IPS-18c (cell line): ENCODE data around the gene NEURL1B.

Experiments
- H3K4me3 ChIP-seq: 2 replicates; pipeline ENCODE4 v1.7.0; 2013; ENCODE audit warnings: low read depth, mild to moderate bottlenecking, low read length, moderate library complexity; ENCODE audit not compliant: insufficient read depth
- H3K9me3 ChIP-seq: one replicate; pipeline ENCODE4 v1.6.1; 2013; ENCODE audit warnings: mild to moderate bottlenecking, low read length, moderate library complexity; ENCODE audit not compliant: control insufficient read depth, insufficient read depth

The NEURL1B gene

DNA sequence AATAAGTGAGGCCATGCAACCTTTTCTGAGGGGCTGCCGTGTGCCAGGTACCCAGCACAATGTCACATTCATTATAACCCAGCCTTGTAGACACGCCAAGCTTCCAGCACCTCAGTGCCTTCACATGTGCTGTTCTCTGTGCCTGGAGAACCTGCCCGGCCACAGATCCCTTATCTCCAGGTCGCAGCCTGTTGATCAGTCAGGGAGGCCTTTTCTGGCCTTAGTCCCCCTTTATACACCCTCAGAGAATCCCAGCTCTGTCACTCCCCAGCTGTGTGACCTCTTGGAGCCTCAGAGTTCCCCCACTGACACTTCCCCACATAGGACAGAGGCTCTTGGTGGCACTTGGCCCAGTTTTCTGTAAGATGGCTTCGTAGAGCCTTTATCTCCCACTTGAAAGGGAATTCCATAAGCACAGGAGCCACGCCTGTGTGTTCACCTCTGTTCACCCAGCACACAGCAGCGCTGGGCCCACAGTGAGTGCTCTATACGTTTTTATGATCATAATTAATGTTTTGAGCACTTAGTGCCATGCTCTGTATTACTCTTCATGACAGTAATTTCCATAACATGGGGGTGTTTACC lies 38.7 kb downstream of the NEURL1B start:
- H3K4me3 ChIP-seq = no peak overlapping the region
- H3K9me3 ChIP-seq = no peaks in the 10 kb centered on the region

DNA sequence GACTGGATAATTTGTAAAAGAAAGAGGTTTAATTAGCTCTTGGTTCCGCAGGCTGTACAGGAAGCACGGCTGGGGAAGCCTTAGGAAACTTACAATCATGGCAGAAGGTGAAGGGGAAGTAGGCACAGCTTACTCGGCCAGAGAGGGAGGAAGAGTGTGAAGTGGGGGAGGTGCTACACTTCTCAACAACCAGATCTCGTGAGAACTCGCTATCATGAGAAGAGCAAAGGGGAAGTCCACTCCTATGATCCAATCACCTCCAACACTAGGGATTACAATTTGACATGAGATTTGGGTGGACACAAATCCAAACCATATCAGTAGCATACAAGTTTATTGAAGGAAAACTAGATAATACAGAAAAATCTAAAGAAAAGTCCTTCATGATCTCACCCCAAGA lies 39.9 kb downstream of the NEURL1B start:
- Histone ChIP-seq H3K4me3 (no peak overlapping the region), H3K9me3 (no peaks in the 10 kb centered on the region)

DNA sequence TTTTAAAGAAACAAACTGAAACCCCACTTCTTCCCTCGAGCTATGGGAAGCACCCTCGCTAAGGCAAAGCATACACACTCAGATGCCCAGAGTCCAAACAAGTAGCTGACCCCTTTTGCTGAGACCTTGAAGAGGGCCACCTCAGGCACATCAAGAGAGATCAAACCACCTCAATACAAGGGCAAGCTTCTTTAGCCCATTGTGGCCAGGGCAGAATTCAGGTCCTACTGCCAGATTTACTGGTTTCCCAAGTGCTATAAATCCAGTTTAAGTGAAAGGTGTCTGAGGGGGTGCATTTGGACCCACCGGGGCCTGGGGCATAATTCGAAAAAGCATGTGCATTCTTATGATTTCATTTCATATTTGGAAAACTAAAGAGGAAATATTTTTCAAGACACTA lies 40.4 kb downstream of the NEURL1B start:
- Histone ChIP-seq H3K4me3 (no peak overlapping the region), H3K9me3 (no peaks in the 10 kb centered on the region)

DNA sequence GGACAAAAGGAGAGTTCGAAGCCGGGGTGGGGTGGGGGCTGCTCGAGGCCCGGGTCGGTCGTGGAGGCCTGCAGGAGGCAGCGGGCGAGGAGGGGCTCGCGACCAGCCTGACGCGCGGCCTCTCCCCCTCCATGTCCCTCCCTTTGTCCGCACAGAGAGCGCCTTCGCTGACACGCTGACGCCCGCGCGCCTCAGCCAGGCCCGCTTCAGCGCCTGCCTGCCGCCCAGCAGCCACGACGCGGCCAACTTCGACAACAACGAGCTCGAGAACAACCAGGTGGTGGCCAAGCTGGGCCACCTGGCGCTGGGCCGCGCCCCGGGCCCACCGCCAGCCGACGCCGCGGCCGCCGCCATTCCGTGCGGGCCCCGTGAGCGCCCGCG lies 42.2 kb downstream of the NEURL1B start:
- H3K4me3 ChIP-seq = peak overlapping the region; percentile 9; the same call in 1 of the 2 replicates
- H3K9me3 ChIP-seq = no peaks in the 10 kb centered on the region

DNA sequence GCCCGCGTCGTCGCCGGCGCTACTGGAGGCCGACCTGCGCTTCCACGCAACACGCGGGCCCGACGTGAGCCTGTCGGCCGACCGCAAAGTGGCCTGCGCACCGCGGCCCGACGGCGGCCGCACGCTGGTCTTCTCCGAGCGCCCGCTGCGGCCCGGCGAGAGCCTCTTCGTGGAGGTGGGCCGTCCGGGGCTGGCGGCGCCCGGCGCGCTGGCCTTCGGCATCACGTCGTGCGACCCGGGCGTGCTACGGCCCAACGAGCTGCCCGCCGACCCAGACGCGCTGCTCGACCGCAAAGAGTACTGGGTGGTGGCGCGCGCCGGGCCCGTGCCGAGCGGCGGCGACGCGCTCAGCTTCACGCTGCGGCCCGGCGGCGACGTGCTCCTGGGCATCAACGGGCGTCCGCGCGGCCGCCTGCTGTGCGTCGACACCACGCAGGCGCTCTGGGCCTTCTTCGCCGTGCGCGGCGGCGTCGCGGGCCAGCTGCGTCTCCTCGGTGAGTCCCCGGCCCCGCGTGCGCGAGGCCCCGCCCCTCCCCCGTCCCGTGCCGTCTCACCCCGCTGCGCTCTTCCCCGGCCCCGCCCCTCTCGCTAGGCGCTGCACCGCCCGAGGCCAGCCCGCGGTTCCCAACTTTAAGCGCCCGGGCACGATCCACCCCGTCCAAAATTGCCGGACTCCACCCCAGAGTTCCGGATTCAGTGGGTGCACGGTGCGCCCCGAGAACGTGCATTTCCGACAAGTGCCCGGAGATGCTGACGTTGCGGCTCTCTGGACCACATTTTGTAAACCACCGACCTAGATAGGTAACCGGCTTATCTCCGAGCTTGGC lies 42.8 kb downstream of the NEURL1B start:
- Histone ChIP-seq H3K9me3 (no peaks in the 10 kb centered on the region), H3K4me3 (no peak overlapping the region)

DNA sequence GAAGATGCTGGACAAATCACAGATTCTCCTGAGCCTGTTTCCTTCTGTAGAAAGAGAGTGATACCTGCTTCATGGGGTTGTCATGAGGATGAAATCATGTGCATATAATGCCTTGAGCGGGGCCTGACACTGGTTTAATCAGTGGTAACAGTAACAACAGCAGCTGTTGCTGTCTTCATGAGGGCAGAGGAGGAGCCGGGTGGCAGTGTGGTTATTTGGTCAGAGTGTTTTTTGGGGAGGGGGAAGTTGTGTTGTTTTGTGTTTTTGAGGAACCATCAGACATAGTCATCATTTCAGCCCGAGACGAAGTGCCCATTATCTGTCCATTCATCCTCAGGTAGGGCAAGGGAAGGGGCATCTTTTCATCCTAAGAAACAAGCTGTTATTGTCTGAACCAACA lies 44.0 kb downstream of the NEURL1B start:
- Histone ChIP-seq H3K4me3 (no peak overlapping the region), H3K9me3 (no peaks in the 10 kb centered on the region)

DNA sequence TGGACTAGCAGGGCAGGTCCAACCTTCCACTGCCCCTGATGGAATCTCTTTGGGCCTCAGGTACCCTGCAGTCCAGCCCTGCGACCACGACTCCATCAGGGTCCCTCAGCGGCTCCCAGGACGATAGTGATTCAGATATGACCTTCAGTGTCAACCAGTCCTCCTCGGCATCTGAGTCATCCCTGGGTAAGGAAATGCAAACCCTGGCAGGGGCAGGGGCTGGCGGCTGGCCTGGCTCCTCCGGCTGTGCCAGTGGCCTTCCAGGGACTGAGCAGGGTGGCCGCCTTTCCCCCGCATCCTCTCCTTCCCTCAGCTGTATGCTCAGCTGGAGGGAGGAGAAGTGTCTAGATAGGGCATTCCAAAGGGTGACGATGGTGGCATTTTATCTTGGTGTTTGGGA lies 45.0 kb downstream of the NEURL1B start:
- Histone ChIP-seq H3K9me3 (no peaks in the 10 kb centered on the region), H3K4me3 (no peak overlapping the region)

DNA sequence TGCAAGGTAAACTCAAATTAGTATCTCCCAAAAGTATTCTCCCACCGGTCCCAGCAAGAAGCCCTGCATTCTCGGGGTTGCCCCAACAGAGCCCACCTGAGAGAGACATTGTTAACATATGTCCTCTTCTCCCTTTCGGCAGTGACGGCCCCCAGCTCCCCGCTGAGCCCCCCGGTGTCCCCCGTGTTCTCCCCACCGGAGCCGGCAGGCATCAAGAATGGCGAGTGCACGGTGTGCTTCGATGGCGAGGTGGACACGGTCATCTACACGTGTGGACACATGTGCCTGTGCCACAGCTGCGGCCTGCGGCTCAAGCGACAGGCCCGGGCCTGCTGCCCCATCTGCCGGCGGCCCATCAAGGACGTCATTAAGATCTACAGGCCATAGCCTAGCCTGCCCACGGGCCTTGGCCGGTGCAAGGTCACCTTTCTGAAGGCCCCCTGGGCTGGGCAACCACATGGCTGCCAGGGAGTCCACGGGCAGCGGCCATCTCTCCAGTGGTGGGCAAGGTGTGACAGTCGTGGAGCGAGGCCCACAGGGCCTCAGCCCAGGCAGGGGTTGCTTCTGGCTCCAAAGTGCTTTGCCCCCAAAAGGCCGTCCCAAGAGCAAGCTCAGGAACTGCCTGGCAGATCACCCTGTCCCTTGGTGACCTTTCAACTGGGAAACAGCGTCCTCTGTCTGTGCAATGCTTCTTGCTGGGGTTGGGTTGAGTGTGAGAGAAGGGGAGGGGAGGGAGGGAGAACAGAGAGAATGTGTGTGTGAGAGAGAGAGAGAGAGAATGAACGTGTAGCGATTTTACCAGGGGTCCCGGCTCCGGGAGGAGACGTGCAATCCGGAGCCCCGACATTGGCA lies 45.7 kb downstream of the NEURL1B start:
- Histone ChIP-seq H3K4me3 (no peak overlapping the region), H3K9me3 (no peaks in the 10 kb centered on the region)

DNA sequence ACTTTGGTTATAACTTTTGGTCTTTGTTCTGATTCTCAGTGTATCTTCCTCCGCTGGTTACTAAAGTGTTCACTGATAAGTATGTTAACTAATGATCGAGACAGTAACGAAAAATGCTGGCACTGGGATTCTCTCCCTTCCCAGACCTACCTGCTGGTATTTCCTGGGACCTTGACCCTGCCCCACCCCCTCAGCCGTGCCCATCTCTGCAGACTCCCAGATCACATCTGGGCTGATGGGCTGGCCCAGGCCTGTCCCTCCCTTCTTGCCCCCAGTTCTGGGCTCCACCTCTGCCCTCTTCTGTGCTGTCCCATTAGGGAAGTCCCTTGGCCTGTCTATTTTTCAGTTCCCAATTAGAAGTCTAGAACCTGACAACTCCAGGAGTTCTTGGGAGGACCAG lies 46.9 kb downstream of the NEURL1B start:
- Histone ChIP-seq H3K4me3 (no peak overlapping the region), H3K9me3 (no peaks in the 10 kb centered on the region)

DNA sequence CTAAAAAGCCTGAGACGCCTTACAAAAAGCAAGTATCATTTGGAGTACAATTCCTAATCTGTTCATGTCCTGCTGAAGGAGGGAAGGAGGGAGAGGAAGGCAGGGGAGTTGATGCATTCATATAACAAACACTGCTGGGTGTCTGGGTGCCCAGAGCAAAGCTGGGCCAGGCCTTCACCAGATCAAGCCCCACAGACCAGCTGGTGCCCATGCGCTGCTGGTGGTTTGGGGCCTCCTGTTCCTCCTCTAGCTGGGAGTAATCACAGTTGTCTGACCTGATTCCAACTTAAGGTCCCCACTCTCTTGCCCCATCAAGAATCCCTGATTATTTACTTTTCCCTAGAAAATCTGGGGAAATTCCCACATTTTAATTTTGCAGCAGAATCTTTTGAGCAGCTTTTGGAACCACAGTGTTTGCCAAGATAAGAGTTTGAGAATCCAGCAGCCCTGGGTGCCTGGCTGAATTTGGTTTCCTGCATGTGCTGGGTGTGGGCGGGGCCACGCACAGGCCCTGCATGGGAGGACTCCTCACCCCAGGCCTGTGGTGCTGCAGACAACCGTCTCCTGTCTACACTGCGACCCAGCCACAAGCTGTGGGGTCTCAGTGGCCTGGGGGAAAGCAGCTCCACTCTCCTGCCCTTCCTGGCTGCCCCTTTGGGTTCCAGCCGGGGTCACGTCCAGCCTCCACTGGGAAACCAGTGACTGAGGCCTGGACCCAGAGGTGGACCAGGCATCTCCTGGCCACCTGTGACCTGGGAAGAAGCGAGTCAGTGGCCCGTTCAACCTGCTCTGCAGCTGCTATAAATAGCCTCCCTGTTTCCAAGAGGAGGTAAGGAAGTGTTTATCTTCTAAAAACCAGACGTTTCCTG lies 47.5 kb downstream of the NEURL1B start:
- H3K4me3 ChIP-seq = no peak overlapping the region
- peaks cover under 1% of the 10 kb centered on the region for H3K9me3 ChIP-seq

DNA sequence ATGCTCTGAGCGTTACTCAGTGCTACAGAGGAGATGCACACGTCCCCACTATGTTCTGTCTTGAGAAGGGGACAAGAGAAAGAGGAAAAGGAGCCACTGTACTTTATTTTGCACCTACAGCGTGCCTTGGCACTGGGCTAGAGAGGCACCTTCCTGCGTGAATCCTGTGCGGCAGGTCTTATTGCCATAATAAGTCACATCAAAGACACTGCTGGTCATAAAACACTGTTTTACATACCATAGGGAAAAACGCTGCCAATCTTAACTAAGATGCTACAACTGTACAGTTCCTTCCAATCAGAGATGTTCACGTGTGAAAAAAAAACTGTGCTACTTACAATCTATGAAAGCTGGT lies 48.1 kb downstream of the NEURL1B start:
- no peak overlapping the region for H3K4me3 ChIP-seq

DNA sequence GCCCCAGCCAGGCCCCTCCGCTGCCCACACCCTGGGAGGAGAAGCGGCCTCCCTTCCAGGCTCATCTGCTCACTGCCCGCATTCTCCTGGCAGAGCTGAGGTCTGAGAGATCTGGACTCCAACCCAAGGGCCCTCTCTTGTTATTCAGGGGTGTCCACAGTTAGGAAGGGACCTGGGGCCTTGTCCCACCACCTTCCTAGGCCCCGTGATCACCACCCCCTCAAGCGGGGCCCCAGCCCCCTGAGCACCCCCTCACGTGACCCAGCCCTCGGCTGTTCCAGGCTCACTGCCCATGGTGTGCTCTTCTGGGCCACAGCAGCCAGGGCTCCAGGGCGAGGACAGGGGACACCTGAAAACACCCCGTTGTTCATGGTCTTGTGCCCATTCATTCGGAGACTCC lies 48.7 kb downstream of the NEURL1B start:
- H3K4me3 ChIP-seq = no peak overlapping the region
- peaks cover 2% of the 10 kb centered on the region for H3K9me3 ChIP-seq

More for the DNA sequence above, 48.1 kb downstream of the NEURL1B start:
- H3K9me3 ChIP-seq = peaks cover 2% of the 10 kb centered on the region

DNA sequence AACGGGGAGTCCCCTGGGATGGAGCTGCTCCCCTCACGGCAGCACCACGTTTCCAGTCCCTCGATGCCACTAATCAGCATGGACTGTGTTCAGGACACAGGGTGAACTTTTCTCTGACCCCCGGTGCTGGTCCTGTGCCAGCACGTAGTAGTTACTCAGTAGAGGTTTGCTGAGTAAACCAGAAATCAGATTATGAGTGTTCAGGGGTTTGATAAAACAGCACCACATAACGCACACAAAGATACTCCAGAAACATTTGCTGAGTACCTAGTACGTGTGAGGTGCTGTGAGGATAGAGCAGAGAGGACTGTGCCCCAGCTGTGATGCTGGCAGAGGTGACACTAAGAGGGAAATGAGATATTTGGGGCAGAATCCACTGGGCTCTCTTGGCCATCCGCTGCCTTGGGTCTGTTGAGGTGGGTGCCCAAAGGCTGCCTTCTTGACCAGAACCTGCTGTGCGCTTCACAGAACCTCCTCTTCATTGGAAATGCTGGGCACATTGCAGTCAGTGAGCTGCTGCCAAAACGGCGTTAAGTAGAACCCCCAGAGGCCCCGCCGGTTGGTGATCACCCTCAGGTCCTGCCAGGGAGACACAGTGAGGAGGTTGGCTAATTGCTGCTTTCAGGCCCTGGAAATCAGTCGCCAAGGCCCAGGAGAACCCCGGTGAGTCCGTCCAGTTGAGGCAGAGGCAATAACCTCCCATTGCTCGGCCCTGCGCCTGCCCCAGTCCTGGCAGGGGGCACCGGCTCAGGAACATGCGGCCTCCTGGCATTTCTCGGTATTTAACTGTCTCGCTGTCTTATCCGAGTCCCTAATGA lies 49.4 kb downstream of the NEURL1B start:
- Histone ChIP-seq H3K4me3 (no peak overlapping the region), H3K9me3 (peaks cover 2% of the 10 kb centered on the region)

DNA sequence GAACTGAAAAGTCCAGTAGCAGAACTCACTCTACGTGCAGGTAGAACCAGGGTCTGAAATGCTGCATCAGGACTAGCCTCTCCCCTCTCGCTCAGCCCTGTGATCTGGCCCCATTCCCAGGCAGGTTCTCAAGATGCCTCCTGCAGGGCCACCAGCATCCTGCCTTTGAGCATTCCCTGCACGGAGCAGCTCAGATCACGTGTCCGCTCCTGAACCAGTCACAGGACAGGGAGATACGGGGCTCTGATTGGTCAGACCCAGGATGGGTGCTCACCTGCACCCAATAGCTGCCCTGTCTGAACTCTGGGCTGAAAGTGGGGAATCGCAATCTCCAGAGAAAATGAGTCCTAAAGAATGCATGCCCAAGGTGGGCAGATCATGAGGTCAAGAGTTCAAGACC lies 50.8 kb downstream of the NEURL1B start:
- peaks cover 2% of the 10 kb centered on the region for H3K9me3 ChIP-seq
- no peak overlapping the region for H3K4me3 ChIP-seq

DNA sequence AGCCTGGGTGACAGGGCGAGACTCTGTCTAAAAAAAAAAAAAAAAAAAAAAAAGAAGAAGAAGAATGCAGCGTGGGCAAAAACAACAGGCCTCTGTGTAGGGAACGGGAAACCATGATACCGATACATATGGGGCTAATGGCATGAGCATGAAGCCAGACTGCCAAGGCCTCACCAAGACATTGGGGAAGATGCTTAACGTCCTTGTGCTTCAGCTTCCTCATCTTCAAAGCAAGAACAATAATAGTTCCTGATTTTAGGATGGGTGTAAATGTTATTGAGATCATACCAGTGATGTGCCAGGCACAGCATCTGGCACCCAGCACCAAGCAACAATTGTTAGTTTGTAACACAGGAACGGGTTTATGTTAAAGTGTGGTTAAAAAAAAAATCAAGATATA lies 51.4 kb downstream of the NEURL1B start:
- Histone ChIP-seq H3K4me3 (no peak overlapping the region), H3K9me3 (peaks cover 2% of the 10 kb centered on the region)

DNA sequence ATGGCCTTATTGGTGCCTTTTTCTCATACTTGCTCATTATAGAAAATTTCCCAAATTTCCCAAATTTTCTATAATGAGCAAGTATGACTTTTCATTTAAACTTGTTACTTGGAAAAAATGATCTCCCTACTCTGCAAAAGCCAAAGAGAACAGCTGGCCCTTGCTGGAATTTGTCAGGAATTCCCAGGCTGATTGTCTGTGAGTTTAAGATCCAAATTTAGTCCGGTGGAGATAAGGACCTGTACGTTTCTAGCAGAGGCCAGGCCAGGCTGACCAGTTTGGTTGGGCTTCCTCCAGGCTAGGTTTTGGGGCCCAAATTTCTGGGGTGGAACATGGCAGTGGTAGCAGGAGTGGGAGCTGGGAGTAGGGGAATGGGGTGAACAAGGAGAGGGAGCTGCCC lies 51.9 kb downstream of the NEURL1B start:
- Histone ChIP-seq H3K4me3 (no peak overlapping the region), H3K9me3 (peaks cover 2% of the 10 kb centered on the region)
